Measurements from ENCODE around the gene TAF4.

Gene TAF4

GRCh38 chr20:62030834-62031434 lies 34.7 kb downstream of the TAF4 start:
- no peak overlapping the region for H3K4me3 ChIP-seq (ENCODE audit: low read depth, low read length)
- TF ChIP-seq CTCF (IDR thresholded peaks at IDR 0.05; ENCODE audit: insufficient read depth, low read depth, low read length, missing control alignments): no peak
- peak; percentile 74 for DNase-seq (ENCODE audit: low read depth)

- TF ChIP-seq CTCF (IDR thresholded peaks at IDR 0.05; ENCODE audit: insufficient read depth, low read depth, low read length, missing control alignments): no peak
- no peak overlapping the region for H3K4me3 ChIP-seq (ENCODE audit: low read depth, low read length)
- no peak for DNase-seq (ENCODE audit: low read depth)
These were observed 35.3 kb downstream of the TAF4 start for GRCh38 chr20:62030357-62030756.

- no peak for DNase-seq (ENCODE audit: low read depth)
- no peak for TF ChIP-seq CTCF (IDR thresholded peaks at IDR 0.05; ENCODE audit: insufficient read depth, low read depth, low read length, missing control alignments)
- no peak overlapping the region for H3K4me3 ChIP-seq (ENCODE audit: low read depth, low read length)
These were observed 35.7 kb downstream of the TAF4 start for GRCh38 chr20:62029949-62030348.

- no peak for DNase-seq (ENCODE audit: low read depth)
- no peak overlapping the region for H3K4me3 ChIP-seq (ENCODE audit: low read depth, low read length)
- TF ChIP-seq CTCF (IDR thresholded peaks at IDR 0.05; ENCODE audit: insufficient read depth, low read depth, low read length, missing control alignments): no peak
These were observed 36.4 kb downstream of the TAF4 start for GRCh38 chr20:62029296-62029695.

GRCh38 chr20:62028384-62028783 lies 37.3 kb downstream of the TAF4 start:
- no peak overlapping the region for H3K4me3 ChIP-seq (ENCODE audit: low read depth, low read length)
- TF ChIP-seq CTCF (IDR thresholded peaks at IDR 0.05; ENCODE audit: insufficient read depth, low read depth, low read length, missing control alignments): no peak
- DNase-seq (ENCODE audit: low read depth): no peak

GRCh38 chr20:62027698-62028321 lies 37.9 kb downstream of the TAF4 start:
- TF ChIP-seq CTCF (IDR thresholded peaks at IDR 0.05; ENCODE audit: insufficient read depth, low read depth, low read length, missing control alignments): no peak

GRCh38 chr20:62027116-62027515 lies 38.6 kb downstream of the TAF4 start:
- DNase-seq (ENCODE audit: low read depth): no peak
- no peak for TF ChIP-seq CTCF (IDR thresholded peaks at IDR 0.05; ENCODE audit: insufficient read depth, low read depth, low read length, missing control alignments)
- no peak overlapping the region for H3K4me3 ChIP-seq (ENCODE audit: low read depth, low read length)

More at GRCh38 chr20:62027698-62028321, 37.9 kb downstream of the TAF4 start:
- no peak for DNase-seq (ENCODE audit: low read depth)
- no peak overlapping the region for H3K4me3 ChIP-seq (ENCODE audit: low read depth, low read length)

Data from GM12865 (cell line).